Lower leg skin (tissue), 4 donors: Measurements from ENCODE around the gene KRTAP3-2. TPM values are rescaled to one million over a fixed set of nuclear protein-coding genes. Genes with fewer than 3 reads are reported as not detected.

Source experiments
- DNase-seq, 2 donors: peaks; one replicate each; pipeline ENCODE4 v3.0.0-alpha.2; 2019; ENCODE audit warnings: low spot score in 2 of 2
- H3K4me3 ChIP-seq: fragments of 200-600 bp; sonication (generic); 2 replicates; pipeline ENCODE4 v1.5.1; 2017; ENCODE audit warnings: mild to moderate bottlenecking, low read depth; ENCODE audit not compliant: poor library complexity, severe bottlenecking
- CTCF ChIP-seq, 3 donors: fragments of 450-650 bp; IDR thresholded peaks; one replicate each; pipeline ENCODE4 v1.5.1; 2016; ENCODE audit warnings: antibody characterized with exemption in 3 of 3, mild to moderate bottlenecking in 3 of 3, moderate library complexity in 2 of 3
- POLR2A ChIP-seq, 2 donors: fragments of 450-650 bp; IDR thresholded peaks; one replicate each; pipeline ENCODE4 v1.6.1; 2016 to 2017; ENCODE audit warnings: antibody characterized with exemption in 2 of 2, mild to moderate bottlenecking in 1 of 2, moderate library complexity in 1 of 2
- WGBS, 2 donors: methylation state at CpG; one replicate each; pipeline ENCODE4 v1.1.5; 2018; 5-methylcytosine and 5-hydroxymethylcytosine counted together
- intact Hi-C: fragments of 100-400 bp; cut with DNase I; formaldehyde crosslinking; loops from one replicate; pipeline ENCODE4 v1.15.0; 2023; ENCODE audit warnings: low total_unique reads
- total RNA-seq, 4 donors: library from RNA; depleted of rRNA; stranded (reverse); fragments of >200 nt; gene quantifications; one replicate each; pipeline ENCODE4 v1.1.0, GENCODE V29; 2016

Gene KRTAP3-2
- total RNA-seq, 4 donors from 2014 or later: 84.1 TPM; not detected in 3

GRCh38 chr17:41029633-41030245, 30.0 kb upstream of the KRTAP3-2 start, which contains the start of gene KRTAP1-4:
Gene KRTAP1-4 (minus strand): TSS chr17:41030195. CDS start chr17:41030078, 117 bp downstream.
- TF ChIP-seq CTCF (IDR thresholded peaks at IDR 0.05): no peak
- no peak for TF ChIP-seq POLR2A (IDR thresholded peaks at IDR 0.05)
- H3K4me3 ChIP-seq: no peak within 1 kb of the TSS
- WGBS, 2 donors: 77 to 89% methylated on average over 10 to 12 of the region's 12 CpGs
- DNase-seq: no peak
- intact Hi-C loops: no loop called here

- intact Hi-C loops: no loop called here
- TF ChIP-seq POLR2A (IDR thresholded peaks at IDR 0.05): no peak
- TF ChIP-seq CTCF (IDR thresholded peaks at IDR 0.05): no peak
- no peak for DNase-seq
- no peak within 1 kb of the TSS for H3K4me3 ChIP-seq
- WGBS, 2 donors: 38 to 43% methylated on average over 5 to 9 of the region's 9 CpGs
These were observed 27.2 kb upstream of the KRTAP3-2 start, which contains the start of gene KRTAP1-5 for GRCh38 chr17:41026715-41027471. Gene KRTAP1-5 (minus strand): TSS chr17:41027208. CDS start chr17:41027155, 53 bp downstream.

DNA sequence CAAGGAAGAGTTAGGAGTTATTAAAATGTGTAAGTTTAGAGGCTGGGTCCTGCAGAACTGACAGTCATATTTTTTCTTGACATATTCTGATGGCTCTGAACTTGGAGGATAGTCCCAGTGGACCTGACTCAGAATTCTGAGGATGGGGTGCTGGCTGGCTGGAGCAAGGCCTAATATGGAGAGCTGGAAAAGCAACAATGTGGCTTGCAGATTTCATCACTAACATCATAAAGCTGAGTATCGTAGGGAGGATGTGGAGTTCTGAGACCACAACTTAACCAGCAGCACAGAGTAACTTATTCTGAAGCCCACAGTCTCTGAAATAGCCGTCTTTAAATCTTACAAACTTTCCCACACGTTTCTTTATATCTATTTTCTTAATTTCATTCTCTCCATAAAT, 25.0 kb upstream of the KRTAP3-2 start:
- DNase-seq: no peak
- intact Hi-C loops: no loop called here
- H3K4me3 ChIP-seq: no peak overlapping the region
- WGBS, 2 donors: 65 to 70% methylated on average over 3 of the region's 3 CpGs
- no peak for TF ChIP-seq POLR2A (IDR thresholded peaks at IDR 0.05)
- no peak for TF ChIP-seq CTCF (IDR thresholded peaks at IDR 0.05)

DNA sequence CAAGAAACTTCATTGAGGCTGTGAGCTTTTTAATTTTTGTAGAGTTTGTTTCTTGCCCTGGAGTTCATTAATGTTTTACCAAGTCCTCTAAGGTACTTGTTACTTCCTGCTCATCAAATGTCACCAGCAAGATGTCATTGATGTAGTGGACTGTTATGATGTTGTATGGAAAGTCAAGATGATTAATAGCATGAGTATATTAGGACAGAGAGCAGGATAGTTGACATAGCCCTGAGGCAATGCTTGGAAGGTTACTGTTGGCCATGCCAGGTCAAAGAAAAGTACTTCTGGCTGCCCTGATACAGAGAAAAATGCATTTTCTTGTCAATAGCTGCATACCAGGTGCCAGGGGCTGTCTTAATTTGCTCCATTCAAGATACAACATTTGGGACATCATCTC, 20.6 kb upstream of the KRTAP3-2 start:
- no peak overlapping the region for H3K4me3 ChIP-seq
- no peak for DNase-seq
- intact Hi-C loops: no loop called here
- TF ChIP-seq CTCF (IDR thresholded peaks at IDR 0.05) (no peak), POLR2A (IDR thresholded peaks at IDR 0.05) (no peak)

DNA sequence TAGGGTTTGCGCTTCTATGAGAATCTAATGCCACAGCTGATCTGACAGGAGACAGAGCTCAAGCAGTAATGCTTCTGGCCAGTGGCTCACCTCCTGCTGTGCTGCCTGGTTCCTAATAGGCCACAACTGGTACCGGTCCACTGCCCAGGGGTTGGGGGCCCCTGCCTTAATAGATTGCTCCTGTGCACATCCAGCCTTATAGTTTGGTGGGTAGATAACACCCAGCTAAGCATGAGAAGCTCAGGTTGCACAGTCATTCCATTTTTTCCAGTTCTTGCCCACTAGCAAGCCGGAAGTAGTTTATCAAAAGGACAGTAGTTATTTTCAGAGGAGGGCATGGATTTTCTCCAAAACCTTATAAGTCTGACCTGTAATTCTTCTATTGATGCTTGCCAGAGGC, 19.7 kb upstream of the KRTAP3-2 start:
- TF ChIP-seq CTCF (IDR thresholded peaks at IDR 0.05) (no peak), POLR2A (IDR thresholded peaks at IDR 0.05) (no peak)
- DNase-seq: no peak
- intact Hi-C loops: no loop called here
- WGBS, 2 donors: 91 to 98% methylated on average over 3 of the region's 3 CpGs
- no peak overlapping the region for H3K4me3 ChIP-seq
